GM23248 (cell line): ENCODE measurements around the gene PDE2A.

ENCODE experiments used
- EZH2 ChIP-seq: fragments of 200-600 bp; sonication (generic); IDR thresholded peaks from 2 replicates; pipeline ENCODE4 v1.6.1; 2018; ENCODE audit warnings: antibody characterized with exemption, mild to moderate bottlenecking; ENCODE audit not compliant: insufficient read depth, poor library complexity, severe bottlenecking
- EZH2phosphoT487 ChIP-seq: fragments of 200-600 bp; sonication (generic); IDR thresholded peaks from 2 replicates; pipeline ENCODE4 v1.6.1; 2018; ENCODE audit warnings: antibody characterized with exemption, moderate library complexity, mild to moderate bottlenecking, low read depth; ENCODE audit not compliant: insufficient read depth

DNA sequence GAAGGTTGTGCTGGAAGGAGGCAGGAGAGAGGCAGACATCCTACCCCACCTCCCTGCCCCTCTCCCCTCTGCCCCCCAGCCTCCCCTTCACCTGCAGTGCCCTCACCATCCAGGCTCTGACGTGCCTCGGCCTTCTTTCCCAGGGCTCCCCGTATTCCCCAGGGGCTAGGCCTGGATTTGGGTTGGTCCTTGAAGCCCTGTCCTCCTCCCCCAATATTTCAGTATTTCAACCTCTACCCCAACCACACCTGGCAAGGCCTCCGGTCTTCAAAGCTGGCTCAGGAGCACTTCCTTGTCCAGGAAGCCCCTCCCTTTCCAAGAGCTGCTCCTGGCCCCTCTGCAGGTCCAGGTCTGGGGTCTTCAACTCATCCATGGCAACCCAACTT, 8.6 kb upstream of the PDE2A start:
- TF ChIP-seq EZH2phosphoT487 (no peak), EZH2 (no peak)
